Liver (tissue), 9 donors: ENCODE measurements around the gene TM7SF3. TPM values are rescaled to one million over a fixed set of nuclear protein-coding genes. Genes with fewer than 3 reads are reported as not detected.

Experiments
- DNase-seq: peaks from one replicate; pipeline ENCODE4 v3.0.0-alpha.2; 2017; ENCODE audit warnings: low spot score
- H3K27ac ChIP-seq, 2 donors: one replicate each; pipeline ENCODE4 v1.7.0; 2013; ENCODE audit warnings: inconsistent platforms in 2 of 2, low read length in 2 of 2, control low read depth in 1 of 2, low read depth in 1 of 2, mild to moderate bottlenecking in 1 of 2
- H3K27me3 ChIP-seq, 4 donors: one replicate each; pipeline versions ENCODE4 v1.6.1 to v1.7.0; 2013; ENCODE audit warnings: low read length in 3 of 4, inconsistent platforms in 1 of 4, mild to moderate bottlenecking in 1 of 4, moderate library complexity in 1 of 4; ENCODE audit not compliant: control insufficient read depth in 4 of 4, insufficient read depth in 4 of 4
- H3K36me3 ChIP-seq, 4 donors: one replicate each; pipeline versions ENCODE4 v1.6.1 to v1.7.0; 2013; ENCODE audit warnings: low read length in 3 of 4, mild to moderate bottlenecking in 3 of 4, low read depth in 1 of 4, moderate library complexity in 1 of 4; ENCODE audit not compliant: control insufficient read depth in 4 of 4, insufficient read depth in 3 of 4
- H3K4me1 ChIP-seq, 4 donors: one replicate each; pipeline versions ENCODE4 v1.6.1 to v1.7.0; 2013; ENCODE audit warnings: low read length in 3 of 4, mild to moderate bottlenecking in 3 of 4, moderate library complexity in 1 of 4; ENCODE audit not compliant: control insufficient read depth in 4 of 4, insufficient read depth in 4 of 4
- H3K4me3 ChIP-seq, 3 donors: one replicate each; pipeline versions ENCODE4 v1.6.1 to v1.7.0; 2013; ENCODE audit warnings: low read length in 3 of 3, control low read depth in 1 of 3, low read depth in 1 of 3, mild to moderate bottlenecking in 1 of 3
- H3K9ac ChIP-seq, 2 donors: one replicate each; pipeline ENCODE4 v1.7.0; 2013; ENCODE audit warnings: low read length in 2 of 2, mild to moderate bottlenecking in 2 of 2, moderate library complexity in 2 of 2, control low read depth in 1 of 2, low read depth in 1 of 2
- H3K9me3 ChIP-seq, 4 donors: one replicate each; pipeline versions ENCODE4 v1.6.1 to v1.7.0; 2013; ENCODE audit warnings: low read length in 3 of 4; ENCODE audit not compliant: control insufficient read depth in 4 of 4
- FOXA1 ChIP-seq: IDR thresholded peaks from 2 replicates; pipeline ENCODE4 v1.6.1; 2016; ENCODE audit warnings: antibody characterized with exemption
- FOXA2 ChIP-seq: IDR thresholded peaks from 2 replicates; pipeline ENCODE4 v1.6.1; 2016; ENCODE audit warnings: antibody characterized with exemption
- GABPA ChIP-seq, 2 donors: IDR thresholded peaks in 1 of 2; conservative IDR thresholded peaks in 1 of 2; 2 replicates each; pipeline ENCODE4 v1.6.1; 2016; ENCODE audit warnings: antibody characterized with exemption in 2 of 2, mild to moderate bottlenecking in 1 of 2, moderate library complexity in 1 of 2
- HNF4A ChIP-seq, 2 donors: conservative IDR thresholded peaks; 2 replicates each; pipeline ENCODE4 v1.6.1; 2016; ENCODE audit warnings: antibody characterized with exemption in 2 of 2, mild to moderate bottlenecking in 2 of 2
- HNF4G ChIP-seq: IDR thresholded peaks from 2 replicates; pipeline ENCODE4 v1.6.1; 2016; ENCODE audit warnings: antibody characterized with exemption
- JUND ChIP-seq, 2 donors: IDR thresholded peaks; 2 replicates each; pipeline ENCODE4 v1.6.1; 2016; ENCODE audit warnings: antibody characterized with exemption in 2 of 2
- NR2F2 ChIP-seq: IDR thresholded peaks from 2 replicates; pipeline ENCODE4 v1.6.1; 2016; ENCODE audit warnings: antibody characterized with exemption
- RAD21 ChIP-seq, 2 donors: IDR thresholded peaks; 2 replicates each; pipeline ENCODE4 v1.6.1; 2016; ENCODE audit warnings: antibody characterized with exemption in 2 of 2, mild to moderate bottlenecking in 2 of 2
- REST ChIP-seq: IDR thresholded peaks from 2 replicates; pipeline ENCODE4 v1.6.1; 2016; ENCODE audit warnings: antibody characterized with exemption, mild to moderate bottlenecking
- RXRA ChIP-seq, 2 donors: IDR thresholded peaks; 2 replicates each; pipeline ENCODE4 v1.6.1; 2017 to 2018; ENCODE audit warnings: antibody characterized with exemption in 2 of 2, mild to moderate bottlenecking in 1 of 2
- SP1 ChIP-seq: IDR thresholded peaks from 2 replicates; pipeline ENCODE4 v1.6.1; 2018; ENCODE audit warnings: antibody characterized with exemption, mild to moderate bottlenecking
- TAF1 ChIP-seq: conservative IDR thresholded peaks from 2 replicates; pipeline ENCODE4 v1.6.1; 2016; ENCODE audit warnings: antibody characterized with exemption, mild to moderate bottlenecking
- YY1 ChIP-seq: IDR thresholded peaks from 2 replicates; pipeline ENCODE4 v1.6.1; 2016; ENCODE audit warnings: antibody characterized with exemption, mild to moderate bottlenecking
- WGBS: extraction: QIAGEN DNeasy Blood & Tissue Kit; methylation state at CpG from one replicate; pipeline ENCODE4 v1.1.7; 2013; 5-methylcytosine and 5-hydroxymethylcytosine counted together
- polyA plus RNA-seq, 2 donors: library from polyadenylated mRNA; stranded (reverse) in 1 of 2; unstranded in 1 of 2; fragments of 200-250 nt in 1 of 2; fragments of >200 nt in 1 of 2; fragmentation: Nextera tagmentation in 1 of 2; extraction: Ambion mirVana in 1 of 2; gene quantifications; one replicate each; pipeline versions ENCODE4 v1.2.1 to v1.2.3, GENCODE V29; 2013 to 2015
- total RNA-seq, 2 donors: library from RNA; depleted of rRNA; stranded (reverse); fragments of >200 nt; gene quantifications; one replicate each; pipeline ENCODE4 v1.2.3, GENCODE V29; 2014
- TF ChIP-seq, protein P1 (sequence below): IDR thresholded peaks from 2 replicates; pipeline ENCODE4 v1.6.1; 2016; ENCODE audit warnings: antibody characterized with exemption
- TF ChIP-seq, protein P2 (sequence below): IDR thresholded peaks from 2 replicates; pipeline ENCODE4 v1.6.1; 2016; ENCODE audit warnings: antibody characterized with exemption
- donor health status: healthy.
- donor health status: healthy.
- donor health status: healthy.
- donor health status: healthy.
- donor health status: healthy.

TM7SF3 gene
- total and polyA plus RNA-seq, 4 donors = 21.5 to 60.8 (median 44.6) TPM

GRCh38 chr12:26939192-26939832, 74.9 kb downstream of the TM7SF3 start:
- Histone ChIP-seq H3K27me3 (no peaks in the 10 kb centered on the region), H3K4me3 (peak overlapping the region; percentile 88 to 98 (median 89)), H3K9me3 (no peaks in the 10 kb centered on the region), H3K27ac (peak overlapping the region; percentile 89 to 94), H3K4me1 (peaks cover 6 to 32% (median 15%) of the 10 kb centered on the region in 4 donors), H3K36me3 (no peaks in the 10 kb centered on the region), H3K9ac (peak overlapping the region; percentile 73 to 92)
- no peak for DNase-seq
- 7% methylated on average over 9 of the region's 9 CpGs for WGBS
- TF ChIP-seq REST = no peak
- TF ChIP-seq TAF1 = peak; percentile 5

DNA sequence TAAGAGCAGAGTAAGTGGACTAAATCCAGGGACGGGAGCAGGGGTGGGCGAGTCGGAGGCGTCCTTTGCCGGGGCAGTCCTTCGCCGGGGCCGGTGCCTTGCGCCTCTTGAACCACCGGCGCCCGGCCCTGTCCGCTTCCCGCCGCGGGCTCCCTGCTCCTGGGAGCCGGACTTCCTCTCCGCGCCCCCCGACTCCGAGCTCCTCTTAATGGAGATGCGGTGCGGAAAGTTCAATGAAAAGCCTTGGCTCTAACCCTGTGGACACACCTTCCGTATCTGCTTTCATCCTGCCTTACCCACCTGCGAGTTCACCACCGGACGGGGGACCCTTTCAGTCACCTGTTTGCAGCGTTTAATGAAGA, 75.5 kb downstream of the TM7SF3 start:
- WGBS = under 1% methylated on average over 28 of the region's 28 CpGs
- Histone ChIP-seq H3K9ac (peak overlapping the region; percentile 73 to 93), H3K4me3 (peak overlapping the region; percentile 88 to 98 (median 89)), H3K9me3 (no peaks in the 10 kb centered on the region), H3K36me3 (no peaks in the 10 kb centered on the region), H3K27me3 (no peaks in the 10 kb centered on the region), H3K4me1 (peaks cover 6 to 32% (median 15%) of the 10 kb centered on the region in 4 donors), H3K27ac (peak overlapping the region; percentile 89 to 94)
- DNase-seq = no peak
- no peak for TF ChIP-seq HNF4A (conservative IDR thresholded peaks at IDR 0.05)
- no peak for TF ChIP-seq RAD21 (IDR thresholded peaks at IDR 0.05)
- TF ChIP-seq YY1 = no peak
- peak; percentile 9 for TF ChIP-seq TAF1

- under 1% methylated on average over 69 of the region's 69 CpGs for WGBS
- peak; percentile 96 for DNase-seq
- no peaks in the 10 kb centered on the region for H3K27me3 ChIP-seq
- H3K36me3 ChIP-seq = no peaks in the 10 kb centered on the region
- H3K4me1 ChIP-seq = peaks cover 3 to 32% (median 15%) of the 10 kb centered on the region in 4 donors
- H3K9me3 ChIP-seq = no peaks in the 10 kb centered on the region
- H3K27ac ChIP-seq = peak within 1 kb of the TSS; percentile 89 to 94
- H3K9ac ChIP-seq = peak within 1 kb of the TSS; percentile 73 to 98
- peak within 1 kb of the TSS; percentile 88 to 98 (median 89) for H3K4me3 ChIP-seq
- no peak for TF ChIP-seq FOXA2
- peak; percentile 13 to 15 for TF ChIP-seq RAD21 (IDR thresholded peaks at IDR 0.05)
- TF ChIP-seq GABPA (IDR thresholded peaks at IDR 0.05 in 1 of 2, conservative IDR thresholded peaks at IDR 0.05 in 1 of 2) = peak in 1 of 2 donors; percentile 71
- no peak for TF ChIP-seq NR2F2
- TF ChIP-seq YY1 = peak; percentile 91
- peak; percentile 75 for TF ChIP-seq REST
- no peak for TF ChIP-seq FOXA1
- TF ChIP-seq JUND (IDR thresholded peaks at IDR 0.05) = peak in 1 of 2 donors; percentile 39
- TF ChIP-seq RXRA (IDR thresholded peaks at IDR 0.05) = peak in 1 of 2 donors; percentile 4
- peak in 1 of 2 donors; percentile 3 for TF ChIP-seq HNF4A (conservative IDR thresholded peaks at IDR 0.05)
- peak; percentile 71 for TF ChIP-seq SP1
- peak; percentile 77 for TF ChIP-seq TAF1
- TF ChIP-seq, protein P1, sequence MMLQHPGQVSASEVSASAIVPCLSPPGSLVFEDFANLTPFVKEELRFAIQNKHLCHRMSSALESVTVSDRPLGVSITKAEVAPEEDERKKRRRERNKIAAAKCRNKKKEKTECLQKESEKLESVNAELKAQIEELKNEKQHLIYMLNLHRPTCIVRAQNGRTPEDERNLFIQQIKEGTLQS = no peak
- no peak for TF ChIP-seq HNF4G
- TF ChIP-seq, protein P2, sequence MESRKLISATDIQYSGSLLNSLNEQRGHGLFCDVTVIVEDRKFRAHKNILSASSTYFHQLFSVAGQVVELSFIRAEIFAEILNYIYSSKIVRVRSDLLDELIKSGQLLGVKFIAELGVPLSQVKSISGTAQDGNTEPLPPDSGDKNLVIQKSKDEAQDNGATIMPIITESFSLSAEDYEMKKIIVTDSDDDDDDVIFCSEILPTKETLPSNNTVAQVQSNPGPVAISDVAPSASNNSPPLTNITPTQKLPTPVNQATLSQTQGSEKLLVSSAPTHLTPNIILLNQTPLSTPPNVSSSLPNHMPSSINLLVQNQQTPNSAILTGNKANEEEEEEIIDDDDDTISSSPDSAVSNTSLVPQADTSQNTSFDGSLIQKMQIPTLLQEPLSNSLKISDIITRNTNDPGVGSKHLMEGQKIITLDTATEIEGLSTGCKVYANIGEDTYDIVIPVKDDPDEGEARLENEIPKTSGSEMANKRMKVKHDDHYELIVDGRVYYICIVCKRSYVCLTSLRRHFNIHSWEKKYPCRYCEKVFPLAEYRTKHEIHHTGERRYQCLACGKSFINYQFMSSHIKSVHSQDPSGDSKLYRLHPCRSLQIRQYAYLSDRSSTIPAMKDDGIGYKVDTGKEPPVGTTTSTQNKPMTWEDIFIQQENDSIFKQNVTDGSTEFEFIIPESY = peak; percentile 100
These were observed 76.1 kb downstream of the TM7SF3 start, which contains the start of the genes FGFR1OP2 and INTS13 for GRCh38 chr12:26937863-26938700. TSS of gene FGFR1OP2 (plus strand) at chr12:26938470. CDS start at chr12:26954159, 15,689 bp downstream. TSS of gene INTS13 (minus strand) at chr12:26937981. CDS start at chr12:26936803, 1,178 bp downstream.
